Stomach (tissue), 4 donors: ENCODE results near the gene GM2A.

Source experiments
- POLR2A ChIP-seq, 4 donors: fragments of 450-650 bp; IDR thresholded peaks; one replicate each; pipeline ENCODE4 v1.6.1; 2016; ENCODE audit warnings: antibody characterized with exemption in 4 of 4, control low read depth in 2 of 4, mild to moderate bottlenecking in 1 of 4, moderate library complexity in 1 of 4
- TF ChIP-seq, protein P1 (sequence below), 7 experiments: fragments of 450-650 bp in 4 of 7; fragments of 200-600 bp in 3 of 7; sonication (generic) in 3 of 7; IDR thresholded peaks; one replicate each; pipeline ENCODE4 v1.5.1; 2016 to 2019; ENCODE audit warnings: antibody characterized with exemption in 7 of 7, control low read depth in 2 of 7, mild to moderate bottlenecking in 1 of 7

DNA sequence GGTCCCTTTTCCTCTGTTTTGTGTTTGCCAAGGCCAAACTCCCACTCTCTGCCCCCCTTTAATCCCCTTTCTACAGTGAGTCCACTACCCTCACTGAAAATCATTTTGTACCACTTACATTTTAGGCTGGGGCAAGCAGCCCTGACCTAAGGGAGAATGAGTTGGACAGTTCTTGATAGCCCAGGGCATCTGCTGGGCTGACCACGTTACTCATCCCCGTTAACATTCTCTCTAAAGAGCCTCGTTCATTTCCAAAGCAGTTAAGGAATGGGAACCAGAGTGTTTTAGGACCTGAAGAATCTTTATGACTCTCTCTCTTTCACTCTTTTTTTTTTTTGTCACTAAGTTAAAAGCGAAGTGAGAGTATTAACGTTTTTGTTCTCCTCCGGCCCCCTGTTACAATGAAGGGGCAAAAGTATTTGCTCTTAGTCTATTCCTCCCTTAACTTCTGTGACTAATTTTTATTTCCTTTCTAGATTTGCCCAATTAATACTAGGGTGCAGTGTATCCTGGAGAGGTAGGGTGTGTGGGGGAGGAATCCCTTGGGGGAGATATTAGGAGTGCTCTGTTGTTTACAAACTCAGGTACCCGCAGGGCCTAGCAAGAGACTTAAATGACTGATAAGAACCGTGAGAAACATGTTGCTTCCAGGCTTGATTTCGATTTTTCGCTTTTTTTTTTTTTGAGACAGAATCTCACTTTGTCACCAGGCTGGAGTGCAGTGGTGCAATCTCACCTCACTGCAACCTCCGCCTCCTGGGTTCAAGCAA is 14.7 kb downstream of the GM2A start:
- TF ChIP-seq, protein P1, sequence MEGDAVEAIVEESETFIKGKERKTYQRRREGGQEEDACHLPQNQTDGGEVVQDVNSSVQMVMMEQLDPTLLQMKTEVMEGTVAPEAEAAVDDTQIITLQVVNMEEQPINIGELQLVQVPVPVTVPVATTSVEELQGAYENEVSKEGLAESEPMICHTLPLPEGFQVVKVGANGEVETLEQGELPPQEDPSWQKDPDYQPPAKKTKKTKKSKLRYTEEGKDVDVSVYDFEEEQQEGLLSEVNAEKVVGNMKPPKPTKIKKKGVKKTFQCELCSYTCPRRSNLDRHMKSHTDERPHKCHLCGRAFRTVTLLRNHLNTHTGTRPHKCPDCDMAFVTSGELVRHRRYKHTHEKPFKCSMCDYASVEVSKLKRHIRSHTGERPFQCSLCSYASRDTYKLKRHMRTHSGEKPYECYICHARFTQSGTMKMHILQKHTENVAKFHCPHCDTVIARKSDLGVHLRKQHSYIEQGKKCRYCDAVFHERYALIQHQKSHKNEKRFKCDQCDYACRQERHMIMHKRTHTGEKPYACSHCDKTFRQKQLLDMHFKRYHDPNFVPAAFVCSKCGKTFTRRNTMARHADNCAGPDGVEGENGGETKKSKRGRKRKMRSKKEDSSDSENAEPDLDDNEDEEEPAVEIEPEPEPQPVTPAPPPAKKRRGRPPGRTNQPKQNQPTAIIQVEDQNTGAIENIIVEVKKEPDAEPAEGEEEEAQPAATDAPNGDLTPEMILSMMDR (IDR thresholded peaks at IDR 0.05), result no peak
- no peak for TF ChIP-seq POLR2A (IDR thresholded peaks at IDR 0.05)
